GOT3 (cell line): ENCODE results near the gene TXNRD3.

ENCODE experiments used
- DNase-seq: peaks from one replicate; lab custom pipeline; 2025; ENCODE audit warnings: mixed read lengths; lab: John Stamatoyannopoulos, UW

TXNRD3 gene

GRCh38 chr3:126654571-126655383, at the start of gene TXNRD3:
Gene TXNRD3, minus strand, starts transcription at chr3:126655124.
- DNase-seq = peak; percentile 34

- DNase-seq = peak; percentile 82
Measured at GRCh38 chr3:126703512-126704493, 48.9 kb upstream of the TXNRD3 start, which contains the start of gene CHCHD6. Gene CHCHD6, plus strand, starts transcription at chr3:126704240. Its CDS starts 73 bp downstream, at chr3:126704313.

DNA sequence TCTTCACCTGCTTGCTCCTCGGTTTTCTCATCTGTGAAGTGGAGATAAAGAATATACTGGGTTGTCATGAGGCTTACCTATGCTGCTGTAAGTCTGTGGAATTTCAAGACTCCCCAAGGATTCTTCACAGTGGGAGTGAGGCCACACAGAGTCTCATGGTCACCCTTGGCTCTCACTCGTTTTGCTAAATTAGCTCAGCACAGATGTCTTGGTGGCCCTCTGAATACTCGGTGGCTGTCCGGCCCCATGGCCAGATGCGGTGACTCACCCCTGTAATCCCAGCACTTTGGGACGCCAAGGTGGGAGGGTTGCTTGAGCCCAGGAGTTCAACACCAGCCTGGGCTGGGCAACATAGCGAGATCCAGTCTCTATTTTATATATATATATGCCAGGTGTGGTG, 44.1 kb upstream of the TXNRD3 start:
- no peak for DNase-seq

- DNase-seq = no peak
Measured at GRCh38 chr3:126696701-126697267, 41.9 kb upstream of the TXNRD3 start.

GRCh38 chr3:126693921-126694320, 39.0 kb upstream of the TXNRD3 start:
- DNase-seq = no peak

DNA sequence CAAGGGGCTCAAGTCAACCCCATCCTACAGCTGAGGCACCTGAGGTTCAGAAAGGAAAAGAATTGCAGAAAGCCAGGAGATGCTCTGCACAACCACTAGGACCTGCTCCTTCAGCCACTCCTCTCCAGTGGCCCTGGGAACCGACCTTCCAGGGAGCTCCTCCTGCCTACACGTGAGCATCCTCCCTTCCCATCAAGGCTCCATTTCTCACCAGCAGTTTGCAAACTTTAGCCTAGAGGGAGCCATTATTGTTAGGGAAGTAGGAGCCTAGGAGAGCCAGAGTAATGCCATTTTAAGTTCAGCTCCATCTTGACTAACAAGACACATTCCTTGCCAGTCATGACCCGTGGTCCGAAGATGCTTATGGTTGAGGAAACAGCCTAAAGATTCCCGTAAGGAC, 37.9 kb upstream of the TXNRD3 start:
- no peak for DNase-seq

- no peak for DNase-seq
Measured at GRCh38 chr3:126691765-126692164, 36.8 kb upstream of the TXNRD3 start.

DNA sequence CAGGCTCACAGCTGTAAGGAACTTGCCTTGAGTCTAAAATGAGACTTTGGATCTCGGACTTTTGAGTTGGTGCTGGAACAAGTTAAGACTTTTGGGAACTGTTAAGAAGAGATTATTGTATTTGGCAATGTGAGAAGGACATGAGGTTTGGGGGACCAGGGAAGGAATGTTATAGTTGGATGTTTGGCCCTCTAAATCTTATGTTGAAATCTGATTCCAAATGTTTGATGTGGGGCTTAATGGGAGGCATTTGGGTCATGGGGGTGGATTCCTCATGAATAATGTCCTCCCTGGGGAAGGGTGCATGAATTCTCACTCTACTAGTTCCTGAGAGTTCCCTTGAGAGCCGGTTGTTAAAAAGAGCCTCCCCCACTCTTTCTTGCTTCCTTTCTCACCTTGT, 30.6 kb upstream of the TXNRD3 start:
- DNase-seq = no peak

- DNase-seq = no peak
Measured at GRCh38 chr3:126685021-126685420, 30.1 kb upstream of the TXNRD3 start.

DNA sequence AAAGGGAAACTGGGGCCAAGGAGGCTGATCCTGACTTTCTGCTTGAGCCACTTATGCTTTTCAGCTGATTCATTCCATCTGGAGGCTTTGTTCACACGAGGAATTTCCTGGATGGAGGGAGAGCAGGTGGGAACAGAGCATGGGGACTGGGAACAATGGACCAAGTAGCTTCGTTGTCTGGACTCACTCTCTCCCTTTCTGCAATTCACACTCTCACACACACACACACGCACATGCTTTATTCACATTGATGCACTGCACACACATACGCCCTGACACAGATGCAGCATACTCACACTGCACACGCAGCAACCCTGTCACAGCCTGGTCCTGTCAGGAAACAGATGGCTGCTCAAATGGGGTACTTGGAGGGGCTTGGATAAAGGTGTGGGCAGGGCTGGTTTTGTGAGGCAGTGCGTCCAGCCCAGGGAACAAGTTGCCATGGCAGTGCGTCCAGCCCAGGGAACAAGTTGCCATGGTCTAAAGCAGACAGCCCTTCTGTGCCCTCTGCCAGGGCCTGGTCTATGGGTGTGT, 29.4 kb upstream of the TXNRD3 start:
- no peak for DNase-seq

- DNase-seq = no peak
Measured at GRCh38 chr3:126683069-126683468, 28.1 kb upstream of the TXNRD3 start.

GRCh38 chr3:126682009-126682408, 27.1 kb upstream of the TXNRD3 start:
- DNase-seq = no peak

DNA sequence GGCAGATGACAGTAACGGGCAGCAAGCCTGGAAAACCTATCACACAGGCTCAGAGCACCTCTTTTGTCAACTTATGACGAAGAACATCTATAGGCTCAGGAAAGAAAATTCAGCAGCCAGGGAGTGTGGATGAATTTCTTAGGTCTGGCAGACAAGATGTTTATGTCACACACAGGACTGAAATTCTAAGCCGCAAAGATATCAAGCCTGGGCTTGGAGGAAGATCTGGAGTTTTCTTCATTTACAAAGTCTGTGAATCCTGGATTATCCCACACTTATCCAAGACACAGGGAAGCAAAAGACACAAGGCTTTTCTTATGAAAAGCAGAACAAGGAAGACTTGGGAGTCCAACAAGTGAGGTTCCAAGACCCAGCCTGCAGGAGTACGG, 25.7 kb upstream of the TXNRD3 start:
- DNase-seq = no peak

- DNase-seq = no peak
Measured at GRCh38 chr3:126679831-126680666, 25.1 kb upstream of the TXNRD3 start.

DNA sequence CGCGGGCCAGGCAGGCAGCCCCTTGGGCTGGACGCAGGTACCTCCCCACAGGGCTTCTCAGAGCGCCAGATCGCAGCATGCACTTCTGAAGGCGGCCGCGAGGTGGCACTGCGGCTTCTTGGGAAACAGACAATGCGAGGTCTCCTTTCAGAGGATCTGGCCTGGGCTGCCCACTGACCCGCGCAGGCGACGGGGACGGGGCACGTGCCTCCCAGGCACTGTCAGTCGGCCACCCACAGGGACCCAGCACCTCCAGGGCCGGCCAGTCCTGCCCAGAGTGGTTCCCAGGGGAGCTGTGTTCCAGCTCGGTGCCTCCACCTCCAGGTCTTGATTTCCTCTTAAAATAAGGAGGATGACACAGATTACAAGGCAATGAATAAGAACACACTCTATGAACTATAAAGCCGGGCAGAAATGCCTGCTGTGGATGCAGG, 24.4 kb upstream of the TXNRD3 start:
- peak; percentile 40 for DNase-seq

DNA sequence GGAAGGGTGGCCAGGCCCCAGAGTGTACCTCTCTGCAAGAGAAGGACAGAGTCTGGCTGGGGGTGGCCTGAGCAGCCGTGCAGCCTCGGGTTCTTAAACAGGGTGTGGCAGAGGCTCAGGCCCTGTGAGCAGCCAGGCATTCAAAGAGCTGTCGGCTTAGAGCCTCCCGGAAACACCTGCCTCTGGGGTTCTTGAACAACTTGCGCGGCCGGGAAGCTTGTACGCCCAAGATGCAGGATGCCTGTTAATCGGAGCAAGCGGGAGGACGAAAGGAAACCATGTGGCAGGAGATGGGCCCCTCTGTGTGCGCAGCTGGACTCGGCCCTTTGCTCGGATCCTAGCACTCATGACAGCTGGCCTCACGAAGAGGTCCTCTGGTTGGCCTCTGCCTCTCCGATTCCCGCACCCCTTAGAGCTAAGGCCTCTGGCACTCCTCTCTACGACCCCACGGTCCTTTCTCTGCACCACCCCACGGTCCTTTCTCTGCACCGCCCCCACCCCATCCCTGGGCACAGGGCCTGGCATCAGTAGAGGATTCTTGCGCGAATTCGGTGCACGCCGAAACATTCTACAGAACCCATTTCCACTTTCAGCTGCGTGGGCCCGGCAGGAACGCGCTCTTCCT, 23.9 kb upstream of the TXNRD3 start:
- DNase-seq = no peak

DNA sequence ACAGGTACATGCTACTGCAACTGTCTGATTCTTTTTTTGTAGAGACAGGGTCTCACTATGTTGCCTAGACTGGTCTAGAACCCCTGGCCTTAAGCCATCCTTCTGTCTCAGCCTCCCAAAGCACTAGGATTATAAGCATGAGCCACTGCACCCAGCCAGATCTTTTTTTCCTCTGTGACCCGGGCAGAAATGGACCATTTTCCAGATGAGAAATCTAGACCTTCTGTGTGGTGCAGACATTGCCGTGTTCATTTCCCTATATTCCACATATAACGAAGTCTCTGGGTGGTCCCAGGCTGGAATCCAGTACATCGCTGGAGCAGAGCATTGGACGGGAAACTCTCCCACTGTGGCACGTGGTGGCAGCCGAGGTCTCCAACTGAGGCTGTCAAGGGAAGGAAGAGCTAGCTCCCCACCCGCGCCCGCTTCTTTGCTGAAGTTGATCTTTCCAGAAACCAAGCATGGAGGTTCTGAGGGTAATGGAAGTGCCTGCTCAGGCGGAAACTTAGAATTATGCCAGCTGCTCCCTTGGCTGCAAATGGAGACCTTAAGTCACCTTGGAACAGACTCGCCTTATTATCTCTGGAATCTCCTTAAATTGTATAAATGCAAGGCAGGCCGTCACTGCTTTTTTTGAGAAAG, 23.1 kb upstream of the TXNRD3 start:
- no peak for DNase-seq

DNA sequence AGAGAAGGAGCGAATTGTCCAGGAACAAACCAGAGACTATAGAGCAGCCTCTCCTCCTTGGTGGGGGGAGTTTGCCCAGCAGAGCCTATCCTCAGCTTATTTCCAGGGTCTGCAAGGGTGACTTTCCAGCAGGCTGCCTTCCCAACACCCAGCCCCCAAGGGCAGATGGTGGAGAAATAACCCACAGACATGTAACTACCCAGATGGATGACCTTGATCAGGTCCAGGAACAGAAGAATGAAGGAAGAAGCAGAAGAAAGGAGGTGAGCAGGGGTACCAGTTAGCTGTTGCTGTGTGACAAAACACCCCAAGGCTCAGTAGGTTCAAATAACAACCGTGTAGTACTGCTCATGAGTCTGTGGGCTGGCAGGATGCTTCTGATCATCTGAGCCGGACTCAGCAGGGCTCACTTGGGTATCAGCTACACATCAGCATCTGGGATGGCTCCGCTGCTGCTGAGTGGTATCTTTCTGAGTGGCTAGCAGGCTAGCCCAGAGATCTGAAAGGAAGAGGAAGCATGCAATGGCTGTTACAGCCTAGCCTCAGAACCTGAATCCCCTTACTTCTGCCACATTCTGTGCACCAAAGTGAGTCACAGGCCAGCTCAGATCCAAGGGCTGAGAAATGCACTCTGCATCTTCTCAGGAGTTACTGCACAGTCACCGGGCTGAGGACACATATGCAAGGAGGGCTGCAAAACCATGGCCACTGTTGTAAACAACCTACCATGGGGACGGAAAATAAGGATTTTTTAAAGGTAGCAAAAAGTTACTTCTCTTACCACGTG, 22.2 kb upstream of the TXNRD3 start:
- no peak for DNase-seq

DNA sequence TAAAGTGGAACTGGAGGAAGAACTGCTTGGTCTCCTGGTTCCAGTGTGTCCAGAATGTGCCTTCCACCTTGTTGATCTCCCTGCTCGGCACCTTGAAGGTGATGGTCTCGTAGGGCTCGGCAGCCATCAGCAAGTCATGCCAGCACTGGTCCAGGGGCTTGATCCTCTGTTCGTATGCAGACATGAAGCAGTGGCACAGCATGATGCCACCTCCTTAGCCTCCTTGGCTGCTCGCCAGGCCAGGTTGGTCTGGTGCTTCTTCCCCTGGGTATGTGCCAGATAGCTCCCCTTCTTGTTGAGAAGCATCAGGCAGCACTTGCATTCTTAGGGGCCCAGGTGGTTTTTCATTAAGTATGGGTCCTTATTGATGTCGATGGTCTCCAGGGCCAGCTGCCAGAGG, 17.8 kb upstream of the TXNRD3 start:
- DNase-seq = no peak
